HPDE6-E6E7 (cell line): ENCODE results near the gene MAP3K5.
A peak's percentile ranks its signal among the peaks of the same experiment; 100 is the strongest.
"Not testable (repeated sequence)": the region's sequence is repeated elsewhere in the genome, so short reads cannot be mapped to it uniquely, and the experiment has no call there.

Source experiments
- DNase-seq: peaks from one replicate; pipeline ENCODE4 v3.0.0; 2011; ENCODE audit warnings: missing footprints; ENCODE audit errors: extremely low spot score

Gene MAP3K5

GRCh38 chr6:136608991-136609390, 183.3 kb downstream of the MAP3K5 start:
- no peak for DNase-seq

- DNase-seq: peak; percentile 36
Measured at GRCh38 chr6:136607932-136608772, 184.1 kb downstream of the MAP3K5 start.

DNA sequence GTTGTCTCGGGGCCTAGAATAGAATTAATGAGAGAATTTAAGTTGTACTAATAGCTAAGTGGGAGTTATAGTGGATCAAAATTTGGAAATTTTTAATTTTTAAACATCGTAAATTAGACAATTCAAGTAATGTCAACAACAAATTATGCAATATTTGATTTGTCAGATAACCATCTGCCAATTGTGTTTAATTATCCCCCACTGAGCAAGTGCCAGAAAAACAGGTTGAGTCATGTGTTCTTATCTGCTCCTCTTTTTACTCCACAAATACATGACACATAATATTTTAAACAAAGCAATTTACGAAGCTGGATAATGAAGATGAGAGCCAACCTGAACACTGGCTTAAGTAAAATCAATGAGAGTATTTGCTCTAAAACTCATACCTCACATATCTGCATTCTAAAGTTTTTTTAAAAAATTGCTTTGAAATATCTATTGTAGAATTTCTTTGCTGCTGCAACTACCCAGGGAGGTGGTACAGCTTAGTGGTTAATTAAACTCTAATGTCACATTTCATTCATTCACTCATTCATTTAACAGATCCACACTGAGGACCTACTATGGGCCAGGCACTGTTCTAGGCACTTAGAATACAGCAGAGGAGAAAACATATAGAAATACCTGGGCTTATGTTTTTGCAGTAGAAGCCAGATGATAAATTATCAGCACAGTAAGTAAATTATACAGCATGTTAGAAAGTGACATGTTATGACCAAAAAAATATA, 184.9 kb downstream of the MAP3K5 start:
- no peak for DNase-seq

GRCh38 chr6:136604928-136605510, 187.3 kb downstream of the MAP3K5 start:
- DNase-seq: no peak

DNA sequence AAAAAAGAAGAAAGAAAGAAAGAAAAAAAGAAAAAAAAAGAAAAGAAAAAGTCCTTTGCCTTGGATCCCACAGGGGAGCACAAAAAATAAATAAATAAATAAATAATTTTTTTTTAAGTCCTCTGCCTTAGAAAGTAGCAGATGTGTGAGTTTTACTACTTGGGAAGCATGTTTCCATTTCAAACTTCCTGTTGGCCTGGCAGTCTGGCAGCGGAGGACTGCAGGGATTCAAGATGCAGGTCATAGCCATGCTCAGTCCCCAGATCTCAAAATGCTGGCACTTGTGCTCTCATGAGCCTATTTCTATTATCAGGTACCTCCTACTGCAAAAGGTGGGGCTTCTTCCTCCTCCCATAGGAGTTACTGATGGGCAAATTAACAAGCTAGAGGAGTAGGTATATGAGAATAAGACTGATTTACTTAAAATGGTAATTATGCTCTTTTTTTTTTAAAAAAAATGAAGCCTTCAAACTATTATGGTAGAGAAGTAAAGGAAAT, 187.9 kb downstream of the MAP3K5 start:
- DNase-seq: no peak

- no peak for DNase-seq
Measured at GRCh38 chr6:136600818-136601217, 191.5 kb downstream of the MAP3K5 start.

DNA sequence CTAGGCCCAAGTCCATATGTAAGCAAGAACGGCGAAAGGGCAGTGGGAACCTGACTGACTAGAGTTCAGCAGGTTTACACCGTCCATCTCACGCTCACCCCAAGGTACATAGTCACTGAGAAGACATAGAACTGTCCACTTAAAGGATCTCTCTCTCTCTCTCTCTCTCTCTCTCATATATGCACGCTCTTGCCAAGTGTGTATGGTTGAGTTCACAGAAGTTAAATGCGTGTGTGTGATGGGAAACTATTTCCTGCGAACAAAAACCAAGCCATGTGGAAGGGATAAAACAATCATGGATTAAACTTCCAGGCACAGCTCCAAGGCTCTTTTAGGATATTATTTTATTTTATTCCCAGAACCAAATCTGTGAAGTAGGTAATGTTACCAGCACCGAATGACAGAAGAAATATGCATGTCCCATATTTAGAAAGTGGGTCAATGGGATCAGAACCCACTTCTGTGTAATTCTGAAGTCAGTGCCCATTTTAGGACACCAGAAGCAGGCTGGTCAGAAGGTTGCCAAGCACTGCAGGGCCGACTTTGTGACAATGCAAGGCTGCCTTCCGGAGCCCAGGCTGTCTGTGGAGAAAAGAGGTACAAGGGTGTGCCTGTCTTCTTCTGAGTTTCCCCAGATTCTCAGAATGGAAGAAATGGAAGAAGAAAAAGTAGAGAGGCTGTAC, 192.8 kb downstream of the MAP3K5 start:
- DNase-seq: no peak

GRCh38 chr6:136598048-136598447, 194.2 kb downstream of the MAP3K5 start:
- DNase-seq: no peak

- no peak for DNase-seq
Measured at GRCh38 chr6:136594671-136595070, 197.6 kb downstream of the MAP3K5 start.

- peak; percentile 89 for DNase-seq
Measured at GRCh38 chr6:136593748-136594490, 198.4 kb downstream of the MAP3K5 start.

DNA sequence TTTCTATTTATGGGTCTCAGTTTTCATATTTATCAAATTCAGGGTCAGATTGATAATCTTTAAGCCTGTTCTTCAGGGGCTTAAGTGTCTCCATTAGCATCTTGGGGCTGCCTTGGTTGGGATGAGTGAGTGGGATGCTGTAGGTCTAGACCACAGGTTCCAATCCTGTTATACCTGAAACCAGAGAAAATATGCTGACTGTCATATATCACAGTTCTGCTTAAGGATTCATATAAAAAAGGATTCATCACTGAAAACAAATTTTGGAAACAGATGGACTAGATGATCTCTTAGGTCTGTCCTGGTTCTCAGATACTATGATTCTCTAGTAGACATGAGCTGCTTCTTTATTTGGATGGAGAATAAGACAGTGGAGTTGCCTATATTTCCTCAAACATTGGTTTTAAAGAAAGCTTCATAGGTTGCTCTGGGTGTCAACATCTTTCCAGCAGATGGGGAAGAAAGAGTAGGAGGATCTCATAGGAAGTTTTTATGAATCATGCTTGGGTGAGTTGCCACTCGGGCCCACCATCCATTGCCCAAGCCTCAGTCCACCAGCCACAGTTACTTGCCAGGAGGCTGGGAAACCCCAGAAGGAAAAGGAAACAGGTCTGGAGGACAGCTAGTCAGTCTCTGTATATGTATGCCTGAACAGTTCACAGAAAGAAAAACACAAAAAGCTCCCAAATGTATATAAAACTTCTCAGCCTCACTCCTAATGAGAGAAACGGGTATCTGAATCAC, 199.2 kb downstream of the MAP3K5 start:
- no peak for DNase-seq

DNA sequence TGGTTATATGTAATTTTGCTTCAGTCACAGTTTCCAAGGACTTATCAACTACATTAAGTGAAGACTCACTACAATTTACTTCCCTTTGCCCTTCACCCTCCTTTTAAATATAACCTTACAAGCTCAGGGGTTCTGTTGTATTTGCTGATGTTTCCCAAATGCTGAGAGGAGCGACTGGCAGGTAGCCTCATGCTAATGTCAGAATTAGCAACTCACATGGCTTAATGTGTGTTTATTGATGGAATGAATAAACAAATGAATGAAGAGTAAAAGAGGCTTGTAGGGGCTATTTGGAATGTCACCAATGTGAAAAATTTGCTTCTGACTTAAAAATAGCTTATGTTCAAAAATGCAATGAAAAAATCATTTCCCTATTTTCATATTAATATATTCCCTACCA, 200.7 kb downstream of the MAP3K5 start:
- no peak for DNase-seq

GRCh38 chr6:136590846-136591245, 201.4 kb downstream of the MAP3K5 start:
- not testable (repeated sequence) for DNase-seq

GRCh38 chr6:136587527-136587926, 204.8 kb downstream of the MAP3K5 start:
- DNase-seq: no peak

DNA sequence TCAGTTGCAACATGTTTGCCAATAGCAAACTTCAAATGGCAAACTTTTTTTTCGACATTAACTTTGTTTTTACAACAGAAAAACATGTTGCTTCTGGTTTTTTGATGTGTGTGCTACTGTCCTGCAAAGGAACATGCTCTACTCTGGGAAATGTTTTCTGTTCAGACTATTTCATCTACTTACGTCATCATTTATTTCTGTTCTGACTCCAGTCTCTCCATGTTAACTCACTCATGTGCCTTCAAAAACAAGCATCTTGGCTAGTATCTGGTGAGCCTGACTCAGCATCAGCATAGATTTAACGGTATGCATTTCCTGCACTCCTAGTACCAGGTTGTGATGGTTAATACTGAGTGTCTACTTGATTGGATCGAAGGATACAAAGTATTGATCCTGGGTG, 206.0 kb downstream of the MAP3K5 start:
- DNase-seq: no peak

- DNase-seq: not testable (repeated sequence)
Measured at GRCh38 chr6:136585523-136585922, 206.8 kb downstream of the MAP3K5 start.

DNA sequence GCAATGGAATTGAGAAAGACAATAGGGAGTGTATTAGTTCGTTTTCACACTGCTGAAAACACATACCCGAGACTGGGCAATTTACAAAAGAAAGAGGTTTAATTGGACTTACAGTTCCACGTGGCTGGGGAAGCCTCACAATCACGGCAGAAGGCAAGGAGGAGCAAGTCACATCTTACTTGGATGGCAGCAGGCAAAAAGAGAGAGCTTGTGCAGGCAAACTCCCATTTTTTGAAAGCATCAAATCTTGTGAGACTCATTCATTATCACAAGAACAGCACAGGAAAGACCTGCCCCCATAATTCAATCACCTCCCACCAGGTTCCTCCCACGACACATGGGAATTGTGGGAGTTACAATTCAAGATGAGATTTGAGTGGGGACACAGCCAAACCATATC, 208.0 kb downstream of the MAP3K5 start:
- DNase-seq: not testable (repeated sequence)

DNA sequence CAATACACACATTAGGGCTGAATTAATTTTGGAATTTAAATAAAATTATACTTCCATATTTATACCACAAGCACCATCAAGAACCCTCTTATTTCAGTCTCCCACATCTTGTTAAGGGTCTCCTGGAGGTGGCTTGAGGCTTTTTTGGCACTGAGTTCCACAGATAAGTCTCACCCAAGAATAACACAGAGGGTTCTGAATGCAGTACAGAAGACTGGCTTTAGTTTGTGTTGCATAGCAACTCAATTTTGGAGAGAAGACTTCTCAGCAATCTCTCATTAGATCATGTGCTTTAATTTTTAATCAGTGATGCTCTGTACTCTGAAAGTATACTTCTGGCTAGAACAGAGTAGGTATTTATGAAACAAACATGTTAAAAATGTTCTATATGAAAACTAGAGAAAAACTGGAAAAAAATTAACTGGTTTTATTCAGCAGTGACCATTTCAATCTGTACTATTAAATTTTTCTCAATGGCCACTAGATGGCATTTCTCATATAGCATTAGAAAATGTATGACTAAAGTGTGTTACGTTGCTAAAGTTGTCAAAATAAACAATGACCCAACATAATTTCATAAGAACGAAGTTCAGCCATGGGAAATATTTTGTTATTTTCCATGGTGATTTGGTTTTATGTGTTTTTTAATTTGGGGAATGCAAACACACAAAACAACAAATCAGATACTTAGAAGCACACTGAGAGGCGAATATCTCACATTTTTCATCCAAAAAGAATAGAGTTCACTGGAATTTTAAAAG, 209.4 kb downstream of the MAP3K5 start:
- DNase-seq: peak; percentile 49

- no peak for DNase-seq
Measured at GRCh38 chr6:136579800-136580199, 212.5 kb downstream of the MAP3K5 start.

GRCh38 chr6:136576821-136577220, 215.5 kb downstream of the MAP3K5 start:
- DNase-seq: no peak
